NK-92 (cell line): Measurements from ENCODE around the gene ARHGAP5.

ENCODE experiments used
- DNase-seq: peaks from one replicate; lab custom pipeline; 2025; ENCODE audit not compliant: unreplicated experiment; lab: John Stamatoyannopoulos, UW

Gene ARHGAP5

DNA sequence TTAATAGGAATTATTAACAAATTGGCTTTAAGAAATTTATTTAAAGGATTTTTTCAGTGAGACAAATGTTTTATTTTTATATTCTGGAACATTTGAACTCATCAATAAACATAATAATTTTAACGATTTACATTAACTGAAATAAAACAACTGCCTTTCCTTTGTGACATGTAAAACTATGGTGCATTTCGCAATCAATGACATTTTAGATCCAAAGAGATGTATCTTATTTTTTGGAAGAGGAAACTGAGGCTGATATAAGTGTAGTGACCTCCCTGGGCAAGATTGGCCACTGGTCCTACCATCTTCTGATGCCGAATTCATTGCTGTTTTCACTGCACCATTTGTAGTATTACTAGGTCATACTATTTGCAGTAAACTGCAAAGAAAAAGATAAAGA is 128.4 kb downstream of the ARHGAP5 start:
- DNase-seq, result no peak

- no peak for DNase-seq
These were observed 128.9 kb downstream of the ARHGAP5 start for GRCh38 chr14:32205984-32206383.

DNA sequence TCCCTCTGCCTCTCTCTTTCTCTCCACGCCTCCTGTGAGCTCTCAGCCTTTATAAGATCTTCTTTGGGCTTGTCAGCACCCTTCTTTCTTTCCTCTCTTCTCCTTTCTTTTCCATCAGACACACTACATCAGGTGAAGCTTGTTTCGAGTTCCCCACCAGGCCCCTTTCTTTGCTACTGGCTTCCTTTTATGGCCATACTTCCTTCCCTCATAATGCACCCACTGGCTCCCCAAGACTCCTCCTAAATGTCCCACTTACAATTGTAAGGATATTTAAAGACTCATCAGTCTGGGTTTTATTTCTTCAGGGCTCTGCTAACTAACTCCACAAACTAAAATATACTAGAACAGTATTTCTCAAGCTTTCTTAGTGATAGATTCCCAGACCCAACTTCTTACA is 129.4 kb downstream of the ARHGAP5 start:
- DNase-seq, result no peak

- no peak for DNase-seq
These were observed 131.4 kb downstream of the ARHGAP5 start for GRCh38 chr14:32208490-32208889.
